Measurements from ENCODE around the gene PLXDC1. TPM values are rescaled to one million over a fixed set of nuclear protein-coding genes. Genes with fewer than 3 reads are reported as not detected.
A peak's percentile ranks its signal among the peaks of the same experiment; 100 is the strongest.

PLXDC1 gene
- total and polyA plus RNA-seq, 2 donors (not counting 1 experiment from before 2014, with no cell fraction given) = 5.8 to 6.3 TPM

GRCh38 chr17:39139161-39139511 is 12.3 kb downstream of the PLXDC1 start:
- Histone ChIP-seq H3K27me3 (ENCODE audit: control insufficient read depth, insufficient read depth, low read length) (no peaks in the 10 kb centered on the region), H3K36me3 (ENCODE audit: control insufficient read depth, insufficient read depth, low read length) (no peaks in the 10 kb centered on the region), H3K27ac (ENCODE audit: insufficient read depth, low read length) (peak overlapping the region; percentile 67), H3K9me3 (ENCODE audit: control insufficient read depth, insufficient read depth, low read depth, low read length) (no peaks in the 10 kb centered on the region), H3K4me2 (ENCODE audit: extremely low read depth, insufficient read depth, low read length) (peak overlapping the region; percentile 6), H4K20me1 (ENCODE audit: control insufficient read depth, extremely low read depth, insufficient read depth, low read length) (no peaks in the 10 kb centered on the region), H3K4me3 (replicated peaks in 1 of 4; ENCODE audit: control extremely low read depth in 1 of 4, insufficient read depth in 1 of 4, low read depth in 3 of 4, low read length in 4 of 4) (no peak overlapping the region), H3K4me1 (ENCODE audit: control insufficient read depth, extremely low read depth, insufficient read depth, low read length) (peaks cover 19% of the 10 kb centered on the region), H3K79me2 (ENCODE audit: control insufficient read depth, insufficient read depth, low read length) (no peaks in the 10 kb centered on the region), H3K9ac (ENCODE audit: insufficient read depth, low read length) (no peak overlapping the region), H2AFZ (ENCODE audit: low read length) (no peak overlapping the region)
- peak; percentile 81 to 94 for DNase-seq (ENCODE audit: low read depth in 2 of 2)
- TF ChIP-seq EZH2 (IDR thresholded peaks at IDR 0.05; ENCODE audit: low read length, missing control alignments) (no peak), CTCF (conservative IDR thresholded peaks at IDR 0.05 in 1 of 2, IDR thresholded peaks at IDR 0.05 in 1 of 2; ENCODE audit: low read depth in 1 of 2, low read length in 2 of 2) (no peak)

GRCh38 chr17:39138431-39139160 is 12.8 kb downstream of the PLXDC1 start:
- peak overlapping the region; percentile 67 for H3K27ac ChIP-seq (ENCODE audit: insufficient read depth, low read length)
- no peaks in the 10 kb centered on the region for H3K27me3 ChIP-seq (ENCODE audit: control insufficient read depth, insufficient read depth, low read length)
- no peaks in the 10 kb centered on the region for H3K79me2 ChIP-seq (ENCODE audit: control insufficient read depth, insufficient read depth, low read length)
- H3K4me3 ChIP-seq (replicated peaks in 1 of 4; ENCODE audit: control extremely low read depth in 1 of 4, insufficient read depth in 1 of 4, low read depth in 3 of 4, low read length in 4 of 4) = no peak overlapping the region
- H4K20me1 ChIP-seq (ENCODE audit: control insufficient read depth, extremely low read depth, insufficient read depth, low read length) = no peaks in the 10 kb centered on the region
- H3K36me3 ChIP-seq (ENCODE audit: control insufficient read depth, insufficient read depth, low read length) = no peaks in the 10 kb centered on the region
- peaks cover 14% of the 10 kb centered on the region for H3K4me1 ChIP-seq (ENCODE audit: control insufficient read depth, extremely low read depth, insufficient read depth, low read length)
- peak overlapping the region; percentile 2 for H2AFZ ChIP-seq (ENCODE audit: low read length)
- TF ChIP-seq CTCF (conservative IDR thresholded peaks at IDR 0.05 in 1 of 2, IDR thresholded peaks at IDR 0.05 in 1 of 2; ENCODE audit: low read depth in 1 of 2, low read length in 2 of 2) (no peak), EZH2 (IDR thresholded peaks at IDR 0.05; ENCODE audit: low read length, missing control alignments) (no peak)
- peak in 1 of 2 donors; percentile 51 for DNase-seq (ENCODE audit: low read depth in 2 of 2)
- H3K9ac ChIP-seq (ENCODE audit: insufficient read depth, low read length) = no peak overlapping the region
- H3K9me3 ChIP-seq (ENCODE audit: control insufficient read depth, insufficient read depth, low read depth, low read length) = no peaks in the 10 kb centered on the region
- peak overlapping the region; percentile 6 for H3K4me2 ChIP-seq (ENCODE audit: extremely low read depth, insufficient read depth, low read length)

- no peak overlapping the region for H3K27ac ChIP-seq (ENCODE audit: insufficient read depth, low read length)
- TF ChIP-seq CTCF (conservative IDR thresholded peaks at IDR 0.05 in 1 of 2, IDR thresholded peaks at IDR 0.05 in 1 of 2; ENCODE audit: low read depth in 1 of 2, low read length in 2 of 2) (no peak), EZH2 (IDR thresholded peaks at IDR 0.05; ENCODE audit: low read length, missing control alignments) (no peak)
Measured at GRCh38 chr17:39134878-39135277, 16.6 kb downstream of the PLXDC1 start.

More at GRCh38 chr17:39134878-39135277, 16.6 kb downstream of the PLXDC1 start:
- Histone ChIP-seq H3K79me2 (ENCODE audit: control insufficient read depth, insufficient read depth, low read length) (no peaks in the 10 kb centered on the region), H3K4me1 (ENCODE audit: control insufficient read depth, extremely low read depth, insufficient read depth, low read length) (peaks cover 17% of the 10 kb centered on the region), H4K20me1 (ENCODE audit: control insufficient read depth, extremely low read depth, insufficient read depth, low read length) (no peaks in the 10 kb centered on the region), H3K4me3 (replicated peaks in 1 of 4; ENCODE audit: control extremely low read depth in 1 of 4, insufficient read depth in 1 of 4, low read depth in 3 of 4, low read length in 4 of 4) (no peak overlapping the region), H3K36me3 (ENCODE audit: control insufficient read depth, insufficient read depth, low read length) (no peaks in the 10 kb centered on the region), H3K9ac (ENCODE audit: insufficient read depth, low read length) (no peak overlapping the region), H3K4me2 (ENCODE audit: extremely low read depth, insufficient read depth, low read length) (no peak overlapping the region), H3K9me3 (ENCODE audit: control insufficient read depth, insufficient read depth, low read depth, low read length) (no peaks in the 10 kb centered on the region), H3K27me3 (ENCODE audit: control insufficient read depth, insufficient read depth, low read length) (no peaks in the 10 kb centered on the region), H2AFZ (ENCODE audit: low read length) (no peak overlapping the region)
- peak in 1 of 2 donors; percentile 72 for DNase-seq (ENCODE audit: low read depth in 2 of 2)

Measured in fibroblast of lung (primary cell).